Stimulated activated effector memory CD8-positive, alpha-beta T cell treated with anti-CD3 and anti-CD28 coated beads, Interleukin-12 subunit alpha, Interleukin-12 subunit beta, amount 100 ng/mL, for 72 hours (primary cell): ENCODE data around the gene CDCA7.
A peak's percentile ranks its signal among the peaks of the same experiment; 100 is the strongest.
"Not testable (repeated sequence)": the region's sequence is repeated elsewhere in the genome, so short reads cannot be mapped to it uniquely, and the experiment has no call there.

ENCODE experiments used
- ATAC-seq: fragments of 150-1000 bp; cut with Tn5 transposase; 2 replicates; pipeline ENCODE4 v1.10.0; 2021
- DNase-seq, 2 donors: peaks; one replicate each; pipeline ENCODE4 v3.0.0; 2021 to 2022; ENCODE audit warnings: low spot score in 2 of 2
- H3K27ac Mint-ChIP-seq: one replicate; pipeline ENCODE4 v1.8.0; 2022; ENCODE audit warnings: mild to moderate bottlenecking, mixed read lengths
- H3K36me3 Mint-ChIP-seq: one replicate; pipeline ENCODE4 v1.8.0; 2022; ENCODE audit warnings: mild to moderate bottlenecking, mixed read lengths
- H3K4me1 Mint-ChIP-seq: one replicate; pipeline ENCODE4 v1.8.0; 2022; ENCODE audit warnings: mixed read lengths
- H3K4me3 Mint-ChIP-seq: one replicate; pipeline ENCODE4 v1.8.0; 2022; ENCODE audit warnings: mild to moderate bottlenecking, mixed read lengths
- H3K9me3 Mint-ChIP-seq: one replicate; pipeline ENCODE4 v1.8.0; 2022; ENCODE audit warnings: mixed read lengths

Gene CDCA7

GRCh38 chr2:173354582-173355131, at the start of gene CDCA7:
Gene CDCA7, plus strand, starts transcription at chr2:173354872. Its CDS starts 92 bp downstream, at chr2:173354964.
- Mint-ChIP-seq H3K27ac (peak within 1 kb of the TSS; percentile 92), H3K4me3 (peak within 1 kb of the TSS; percentile 81), H3K9me3 (no peaks in the 10 kb centered on the region), H3K36me3 (peaks cover 9% of the 10 kb centered on the region), H3K4me1 (peaks cover 43% of the 10 kb centered on the region)
- ATAC-seq (peak; percentile 75), DNase-seq (peak; percentile 45 to 87)

DNA sequence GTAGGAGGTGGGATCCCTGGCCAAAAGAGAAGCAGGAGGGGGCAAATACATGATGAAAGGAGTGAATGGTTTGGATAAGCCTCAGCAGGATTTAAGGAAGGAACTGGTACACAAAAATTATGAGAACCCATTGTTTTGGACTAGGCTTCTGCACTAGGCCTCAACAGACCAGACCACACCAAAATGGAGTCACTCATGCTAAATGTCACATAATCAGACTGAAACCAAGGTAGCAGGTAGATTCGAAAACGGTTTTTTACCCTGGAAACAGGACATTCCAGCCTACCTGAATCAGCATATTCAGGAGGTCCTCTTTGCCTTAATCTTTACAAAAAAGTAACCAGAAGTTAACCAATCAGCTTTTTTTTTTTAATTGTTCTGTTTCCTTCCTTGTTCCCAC, 49.4 kb upstream of the CDCA7 start:
- DNase-seq (no peak), ATAC-seq (no peak)
- H3K4me3 Mint-ChIP-seq, result no peak overlapping the region
- no peaks in the 10 kb centered on the region for H3K4me1 Mint-ChIP-seq
- no peaks in the 10 kb centered on the region for H3K36me3 Mint-ChIP-seq
- no peak overlapping the region for H3K27ac Mint-ChIP-seq
- H3K9me3 Mint-ChIP-seq, result peaks cover 2% of the 10 kb centered on the region

- peaks cover 2% of the 10 kb centered on the region for H3K9me3 Mint-ChIP-seq
Observed at GRCh38 chr2:173307293-173307692, 47.4 kb upstream of the CDCA7 start.

GRCh38 chr2:173309370-173309769, 45.3 kb upstream of the CDCA7 start:
- not testable (repeated sequence) for H3K27ac Mint-ChIP-seq, H3K9me3 Mint-ChIP-seq, H3K4me1 Mint-ChIP-seq, H3K4me3 Mint-ChIP-seq, ATAC-seq, H3K36me3 Mint-ChIP-seq, DNase-seq

More at GRCh38 chr2:173307293-173307692, 47.4 kb upstream of the CDCA7 start:
- Mint-ChIP-seq H3K4me3 (no peak overlapping the region), H3K36me3 (no peaks in the 10 kb centered on the region), H3K27ac (no peak overlapping the region), H3K4me1 (no peaks in the 10 kb centered on the region)
- ATAC-seq (no peak), DNase-seq (peak in 1 of 2 donors; percentile 28)

DNA sequence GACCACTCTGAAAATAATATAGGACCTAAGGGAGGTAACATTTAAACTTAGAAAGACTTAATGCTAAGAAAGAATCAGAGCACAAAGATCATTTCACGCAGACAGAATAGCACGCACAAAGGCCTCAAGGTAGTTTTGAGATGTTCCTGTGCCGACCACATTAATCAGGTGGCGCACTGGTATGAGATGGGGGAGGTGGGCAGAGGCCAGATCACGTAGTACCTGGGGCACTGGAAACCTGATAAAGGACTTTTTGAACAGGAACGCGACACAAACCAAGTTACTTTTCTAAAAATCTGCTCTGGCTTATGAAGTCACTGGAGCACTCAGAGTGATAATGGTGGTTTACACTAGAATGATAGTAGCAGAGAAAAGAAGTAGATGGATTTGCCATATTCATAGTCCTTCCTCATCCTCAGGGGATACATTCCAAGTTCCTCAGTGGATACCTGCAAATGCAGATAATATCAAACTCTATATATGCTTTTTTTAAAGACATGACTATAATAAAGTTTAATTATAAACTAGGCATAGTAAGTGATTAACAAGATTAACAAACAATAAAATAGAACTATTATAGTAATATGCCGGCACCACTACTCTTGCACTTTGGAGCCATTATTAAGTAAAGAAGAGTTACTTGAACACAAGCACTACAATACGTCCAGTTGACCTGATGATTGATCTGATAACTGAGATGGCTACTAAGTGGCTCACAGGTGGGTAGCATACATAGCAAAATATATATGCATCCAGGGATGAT, 42.6 kb upstream of the CDCA7 start:
- Mint-ChIP-seq H3K4me1 (no peaks in the 10 kb centered on the region), H3K27ac (no peak overlapping the region), H3K9me3 (peaks cover 2% of the 10 kb centered on the region), H3K36me3 (no peaks in the 10 kb centered on the region), H3K4me3 (no peak overlapping the region)
- ATAC-seq (no peak), DNase-seq (no peak)

DNA sequence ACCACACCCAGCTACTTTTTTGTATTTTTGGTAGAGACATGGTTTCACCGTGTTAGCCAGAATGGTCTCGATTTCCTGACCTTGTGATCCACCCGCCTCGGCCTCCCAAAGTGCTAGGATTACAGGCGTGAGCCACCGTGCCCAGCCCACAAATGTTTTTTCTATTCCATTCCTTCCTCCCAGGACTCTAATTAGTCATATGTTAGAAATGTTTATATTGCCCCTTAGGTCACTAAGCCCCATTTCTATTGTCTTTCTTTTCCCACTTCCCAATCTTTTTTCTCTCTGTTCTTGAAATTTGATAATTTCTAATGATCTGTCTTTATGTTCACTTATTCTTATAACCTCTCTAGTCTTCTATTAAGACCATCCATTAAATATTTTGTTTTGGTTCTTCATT, 31.3 kb upstream of the CDCA7 start:
- DNase-seq, result no peak
- H3K4me1 Mint-ChIP-seq, result no peaks in the 10 kb centered on the region

DNA sequence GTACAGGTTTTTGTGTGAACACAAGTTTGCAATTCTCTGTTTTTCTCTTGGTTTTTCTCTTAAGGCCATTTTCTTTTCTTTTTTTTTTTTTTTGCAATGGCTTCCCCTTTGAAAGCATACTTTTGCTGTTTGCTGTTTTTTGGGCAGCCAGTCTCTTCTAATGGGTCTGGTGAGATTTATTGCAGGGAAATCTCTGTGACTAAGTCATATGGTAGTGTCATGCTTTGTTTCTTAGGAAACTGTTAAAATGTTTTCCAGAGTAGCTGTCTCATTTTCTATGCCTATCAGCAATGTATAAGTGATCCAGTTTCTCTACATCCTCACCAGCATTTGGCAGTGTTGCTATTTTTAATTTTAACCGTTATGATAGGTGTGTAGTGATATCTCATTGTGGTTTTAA, 27.9 kb upstream of the CDCA7 start:
- no peak for DNase-seq
- Mint-ChIP-seq H3K4me1 (no peaks in the 10 kb centered on the region), H3K9me3 (peaks cover 12% of the 10 kb centered on the region), H3K27ac (no peak overlapping the region), H3K36me3 (no peaks in the 10 kb centered on the region), H3K4me3 (no peak overlapping the region)
- ATAC-seq, result no peak

More for the DNA sequence above, 31.3 kb upstream of the CDCA7 start:
- no peak for ATAC-seq
- H3K9me3 Mint-ChIP-seq, result peaks cover 7% of the 10 kb centered on the region
- no peaks in the 10 kb centered on the region for H3K36me3 Mint-ChIP-seq
- H3K4me3 Mint-ChIP-seq, result no peak overlapping the region
- no peak overlapping the region for H3K27ac Mint-ChIP-seq

GRCh38 chr2:173327421-173327820, 27.3 kb upstream of the CDCA7 start:
- no peak overlapping the region for H3K27ac Mint-ChIP-seq
- DNase-seq (no peak), ATAC-seq (no peak)
- no peaks in the 10 kb centered on the region for H3K4me1 Mint-ChIP-seq
- H3K36me3 Mint-ChIP-seq, result no peaks in the 10 kb centered on the region
- H3K9me3 Mint-ChIP-seq, result peaks cover 13% of the 10 kb centered on the region
- H3K4me3 Mint-ChIP-seq, result no peak overlapping the region

GRCh38 chr2:173333003-173333402, 21.7 kb upstream of the CDCA7 start:
- H3K4me3 Mint-ChIP-seq, ATAC-seq, H3K4me1 Mint-ChIP-seq, DNase-seq, H3K27ac Mint-ChIP-seq, H3K36me3 Mint-ChIP-seq: not testable (repeated sequence)
- peaks cover 22% of the 10 kb centered on the region for H3K9me3 Mint-ChIP-seq

GRCh38 chr2:173339807-173340206, 14.9 kb upstream of the CDCA7 start:
- H3K36me3 Mint-ChIP-seq, result no peaks in the 10 kb centered on the region
- no peak overlapping the region for H3K4me3 Mint-ChIP-seq
- H3K4me1 Mint-ChIP-seq, result no peaks in the 10 kb centered on the region
- ATAC-seq (no peak), DNase-seq (no peak)
- no peak overlapping the region for H3K27ac Mint-ChIP-seq
- H3K9me3 Mint-ChIP-seq, result peaks cover under 1% of the 10 kb centered on the region

DNA sequence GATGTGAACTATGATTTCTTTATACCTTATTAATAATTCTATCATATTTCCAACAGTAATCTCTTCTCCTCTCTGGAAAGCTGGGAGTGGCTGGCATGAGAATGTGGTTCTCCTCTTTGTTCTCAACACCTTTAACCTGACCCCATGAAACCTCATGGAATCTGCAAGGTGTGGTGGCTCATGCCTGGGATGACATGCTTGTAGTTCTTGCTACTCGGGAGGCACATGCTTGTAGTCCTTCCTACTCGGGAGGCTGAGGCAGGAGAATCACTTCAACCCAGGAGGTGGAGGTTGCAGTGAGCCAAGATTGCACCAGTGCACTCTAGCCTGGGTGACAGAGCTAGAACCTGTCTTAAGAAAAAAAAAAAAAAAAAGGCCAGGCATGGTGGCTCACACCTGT, 10.8 kb upstream of the CDCA7 start:
- ATAC-seq, result no peak
- no peaks in the 10 kb centered on the region for H3K36me3 Mint-ChIP-seq
- no peak overlapping the region for H3K4me3 Mint-ChIP-seq
- peaks cover 5% of the 10 kb centered on the region for H3K9me3 Mint-ChIP-seq
- H3K4me1 Mint-ChIP-seq, result no peaks in the 10 kb centered on the region
- no peak for DNase-seq
- H3K27ac Mint-ChIP-seq, result no peak overlapping the region

DNA sequence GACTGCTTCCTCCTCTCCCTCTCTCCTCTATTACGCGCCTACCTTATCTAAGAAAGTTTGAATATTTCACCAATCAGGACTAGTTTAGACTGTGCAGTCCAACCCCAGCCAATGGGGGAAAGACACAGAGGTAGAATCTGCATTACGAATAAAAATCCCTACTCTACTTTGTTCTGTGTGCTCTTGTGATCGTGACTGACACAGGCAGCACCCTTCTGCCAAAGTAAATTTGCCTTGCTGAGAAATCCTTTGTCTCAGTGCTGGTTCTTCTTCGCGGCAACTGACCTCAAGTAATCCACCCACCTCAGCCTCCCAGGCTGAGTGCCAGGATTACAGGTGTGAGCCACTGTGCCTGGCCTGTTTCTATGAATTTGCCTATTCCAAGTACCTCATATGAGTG, 8.6 kb upstream of the CDCA7 start:
- DNase-seq (no peak), ATAC-seq (no peak)
- Mint-ChIP-seq H3K36me3 (no peaks in the 10 kb centered on the region), H3K4me3 (no peak overlapping the region), H3K4me1 (no peaks in the 10 kb centered on the region), H3K9me3 (peaks cover 5% of the 10 kb centered on the region), H3K27ac (no peak overlapping the region)

- ATAC-seq, result no peak
- no peaks in the 10 kb centered on the region for H3K4me1 Mint-ChIP-seq
- H3K4me3 Mint-ChIP-seq, result no peak overlapping the region
Observed at GRCh38 chr2:173347305-173348168, 7.1 kb upstream of the CDCA7 start.

GRCh38 chr2:173349287-173349686, 5.4 kb upstream of the CDCA7 start:
- H3K36me3 Mint-ChIP-seq, result no peaks in the 10 kb centered on the region
- peaks cover 5% of the 10 kb centered on the region for H3K9me3 Mint-ChIP-seq
- H3K27ac Mint-ChIP-seq, result no peak overlapping the region
- H3K4me1 Mint-ChIP-seq, result peaks cover 11% of the 10 kb centered on the region
- DNase-seq (no peak), ATAC-seq (no peak)
- H3K4me3 Mint-ChIP-seq, result no peak overlapping the region

More at GRCh38 chr2:173347305-173348168, 7.1 kb upstream of the CDCA7 start:
- H3K36me3 Mint-ChIP-seq, result no peaks in the 10 kb centered on the region
- H3K9me3 Mint-ChIP-seq, result peaks cover 5% of the 10 kb centered on the region
- DNase-seq, result no peak
- H3K27ac Mint-ChIP-seq, result no peak overlapping the region

GRCh38 chr2:173350383-173350782, 4.3 kb upstream of the CDCA7 start:
- Mint-ChIP-seq H3K4me3 (no peak overlapping the region), H3K36me3 (no peaks in the 10 kb centered on the region), H3K9me3 (peaks cover 5% of the 10 kb centered on the region), H3K27ac (no peak overlapping the region), H3K4me1 (peaks cover 16% of the 10 kb centered on the region)
- no peak for DNase-seq
- no peak for ATAC-seq
